Liver (tissue), 9 donors: ENCODE results near the gene FOXS1. TPM values are rescaled to one million over a fixed set of nuclear protein-coding genes. Genes with fewer than 3 reads are reported as not detected.
A peak's percentile ranks its signal among the peaks of the same experiment; 100 is the strongest.

Experiments
- DNase-seq: peaks from one replicate; pipeline ENCODE4 v3.0.0-alpha.2; 2017; ENCODE audit warnings: low spot score
- H3K27ac ChIP-seq, 2 donors: one replicate each; pipeline ENCODE4 v1.7.0; 2013; ENCODE audit warnings: inconsistent platforms in 2 of 2, low read length in 2 of 2, control low read depth in 1 of 2, low read depth in 1 of 2, mild to moderate bottlenecking in 1 of 2
- H3K27me3 ChIP-seq, 4 donors: one replicate each; pipeline versions ENCODE4 v1.6.1 to v1.7.0; 2013; ENCODE audit warnings: low read length in 3 of 4, inconsistent platforms in 1 of 4, mild to moderate bottlenecking in 1 of 4, moderate library complexity in 1 of 4; ENCODE audit not compliant: control insufficient read depth in 4 of 4, insufficient read depth in 4 of 4
- H3K36me3 ChIP-seq, 4 donors: one replicate each; pipeline versions ENCODE4 v1.6.1 to v1.7.0; 2013; ENCODE audit warnings: low read length in 3 of 4, mild to moderate bottlenecking in 3 of 4, low read depth in 1 of 4, moderate library complexity in 1 of 4; ENCODE audit not compliant: control insufficient read depth in 4 of 4, insufficient read depth in 3 of 4
- H3K4me1 ChIP-seq, 4 donors: one replicate each; pipeline versions ENCODE4 v1.6.1 to v1.7.0; 2013; ENCODE audit warnings: low read length in 3 of 4, mild to moderate bottlenecking in 3 of 4, moderate library complexity in 1 of 4; ENCODE audit not compliant: control insufficient read depth in 4 of 4, insufficient read depth in 4 of 4
- H3K4me3 ChIP-seq, 3 donors: one replicate each; pipeline versions ENCODE4 v1.6.1 to v1.7.0; 2013; ENCODE audit warnings: low read length in 3 of 3, control low read depth in 1 of 3, low read depth in 1 of 3, mild to moderate bottlenecking in 1 of 3
- H3K9ac ChIP-seq, 2 donors: one replicate each; pipeline ENCODE4 v1.7.0; 2013; ENCODE audit warnings: low read length in 2 of 2, mild to moderate bottlenecking in 2 of 2, moderate library complexity in 2 of 2, control low read depth in 1 of 2, low read depth in 1 of 2
- H3K9me3 ChIP-seq, 4 donors: one replicate each; pipeline versions ENCODE4 v1.6.1 to v1.7.0; 2013; ENCODE audit warnings: low read length in 3 of 4; ENCODE audit not compliant: control insufficient read depth in 4 of 4
- EGR1 ChIP-seq, 2 donors: IDR thresholded peaks; 2 replicates each; pipeline ENCODE4 v1.6.1; 2016 to 2018; ENCODE audit warnings: antibody characterized with exemption in 2 of 2, low read depth in 2 of 2
- FOXA1 ChIP-seq: IDR thresholded peaks from 2 replicates; pipeline ENCODE4 v1.6.1; 2016; ENCODE audit warnings: antibody characterized with exemption
- FOXA2 ChIP-seq: IDR thresholded peaks from 2 replicates; pipeline ENCODE4 v1.6.1; 2016; ENCODE audit warnings: antibody characterized with exemption
- RAD21 ChIP-seq, 2 donors: IDR thresholded peaks; 2 replicates each; pipeline ENCODE4 v1.6.1; 2016; ENCODE audit warnings: antibody characterized with exemption in 2 of 2, mild to moderate bottlenecking in 2 of 2
- SP1 ChIP-seq: IDR thresholded peaks from 2 replicates; pipeline ENCODE4 v1.6.1; 2018; ENCODE audit warnings: antibody characterized with exemption, mild to moderate bottlenecking
- TAF1 ChIP-seq: conservative IDR thresholded peaks from 2 replicates; pipeline ENCODE4 v1.6.1; 2016; ENCODE audit warnings: antibody characterized with exemption, mild to moderate bottlenecking
- WGBS: extraction: QIAGEN DNeasy Blood & Tissue Kit; methylation state at CpG from one replicate; pipeline ENCODE4 v1.1.7; 2013; 5-methylcytosine and 5-hydroxymethylcytosine counted together
- polyA plus RNA-seq, 2 donors: library from polyadenylated mRNA; stranded (reverse) in 1 of 2; unstranded in 1 of 2; fragments of 200-250 nt in 1 of 2; fragments of >200 nt in 1 of 2; fragmentation: Nextera tagmentation in 1 of 2; extraction: Ambion mirVana in 1 of 2; gene quantifications; one replicate each; pipeline versions ENCODE4 v1.2.1 to v1.2.3, GENCODE V29; 2013 to 2015
- total RNA-seq, 2 donors: library from RNA; depleted of rRNA; stranded (reverse); fragments of >200 nt; gene quantifications; one replicate each; pipeline ENCODE4 v1.2.3, GENCODE V29; 2014
- TF ChIP-seq, protein P1 (sequence below): IDR thresholded peaks from 2 replicates; pipeline ENCODE4 v1.6.1; 2016; ENCODE audit warnings: antibody characterized with exemption
- TF ChIP-seq, protein P2 (sequence below): fragments of 150-350 bp; IDR thresholded peaks from 2 replicates; pipeline ENCODE4 v1.5.1; 2017; ENCODE audit warnings: improper control_type of control experiment, low read depth, low read length; ENCODE audit not compliant: missing input control
- TF ChIP-seq, protein P3 (sequence below): IDR thresholded peaks from 2 replicates; pipeline ENCODE4 v1.6.1; 2016; ENCODE audit warnings: antibody characterized with exemption, mild to moderate bottlenecking
- donor health status: healthy.
- donor health status: healthy.
- donor health status: healthy.
- donor health status: healthy.
- donor health status: healthy.

FOXS1 gene
- total and polyA plus RNA-seq, 4 donors, result 0.21 to 0.51 (median 0.28) TPM

DNA sequence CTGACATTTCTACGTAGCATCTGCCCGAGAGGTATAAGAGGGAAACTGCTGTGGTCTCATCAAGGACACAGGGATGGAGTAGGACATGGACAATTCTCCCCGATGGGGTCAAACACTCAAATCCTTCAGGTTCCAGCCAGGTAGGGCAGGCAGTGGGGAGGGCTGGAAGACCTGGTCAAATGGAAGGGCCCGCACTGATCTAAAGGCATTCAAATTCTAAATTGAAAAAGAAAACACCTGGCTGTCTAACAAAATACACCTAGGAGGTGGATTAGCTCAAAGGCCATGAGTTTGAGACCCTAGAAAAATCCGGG, 16.7 kb upstream of the FOXS1 start:
- Histone ChIP-seq H3K36me3 (no peaks in the 10 kb centered on the region), H3K9me3 (no peaks in the 10 kb centered on the region), H3K27ac (no peak overlapping the region), H3K4me1 (peaks cover 2 to 16% (median 8%) of the 10 kb centered on the region in 4 donors), H3K27me3 (peaks cover 0 to 3% (median 0%) of the 10 kb centered on the region in 4 donors), H3K4me3 (no peak overlapping the region), H3K9ac (no peak overlapping the region)
- DNase-seq, result no peak
- TF ChIP-seq, protein P1, sequence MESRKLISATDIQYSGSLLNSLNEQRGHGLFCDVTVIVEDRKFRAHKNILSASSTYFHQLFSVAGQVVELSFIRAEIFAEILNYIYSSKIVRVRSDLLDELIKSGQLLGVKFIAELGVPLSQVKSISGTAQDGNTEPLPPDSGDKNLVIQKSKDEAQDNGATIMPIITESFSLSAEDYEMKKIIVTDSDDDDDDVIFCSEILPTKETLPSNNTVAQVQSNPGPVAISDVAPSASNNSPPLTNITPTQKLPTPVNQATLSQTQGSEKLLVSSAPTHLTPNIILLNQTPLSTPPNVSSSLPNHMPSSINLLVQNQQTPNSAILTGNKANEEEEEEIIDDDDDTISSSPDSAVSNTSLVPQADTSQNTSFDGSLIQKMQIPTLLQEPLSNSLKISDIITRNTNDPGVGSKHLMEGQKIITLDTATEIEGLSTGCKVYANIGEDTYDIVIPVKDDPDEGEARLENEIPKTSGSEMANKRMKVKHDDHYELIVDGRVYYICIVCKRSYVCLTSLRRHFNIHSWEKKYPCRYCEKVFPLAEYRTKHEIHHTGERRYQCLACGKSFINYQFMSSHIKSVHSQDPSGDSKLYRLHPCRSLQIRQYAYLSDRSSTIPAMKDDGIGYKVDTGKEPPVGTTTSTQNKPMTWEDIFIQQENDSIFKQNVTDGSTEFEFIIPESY, result no peak
- no peak for TF ChIP-seq TAF1
- 72% methylated on average over 5 of the region's 5 CpGs for WGBS

DNA sequence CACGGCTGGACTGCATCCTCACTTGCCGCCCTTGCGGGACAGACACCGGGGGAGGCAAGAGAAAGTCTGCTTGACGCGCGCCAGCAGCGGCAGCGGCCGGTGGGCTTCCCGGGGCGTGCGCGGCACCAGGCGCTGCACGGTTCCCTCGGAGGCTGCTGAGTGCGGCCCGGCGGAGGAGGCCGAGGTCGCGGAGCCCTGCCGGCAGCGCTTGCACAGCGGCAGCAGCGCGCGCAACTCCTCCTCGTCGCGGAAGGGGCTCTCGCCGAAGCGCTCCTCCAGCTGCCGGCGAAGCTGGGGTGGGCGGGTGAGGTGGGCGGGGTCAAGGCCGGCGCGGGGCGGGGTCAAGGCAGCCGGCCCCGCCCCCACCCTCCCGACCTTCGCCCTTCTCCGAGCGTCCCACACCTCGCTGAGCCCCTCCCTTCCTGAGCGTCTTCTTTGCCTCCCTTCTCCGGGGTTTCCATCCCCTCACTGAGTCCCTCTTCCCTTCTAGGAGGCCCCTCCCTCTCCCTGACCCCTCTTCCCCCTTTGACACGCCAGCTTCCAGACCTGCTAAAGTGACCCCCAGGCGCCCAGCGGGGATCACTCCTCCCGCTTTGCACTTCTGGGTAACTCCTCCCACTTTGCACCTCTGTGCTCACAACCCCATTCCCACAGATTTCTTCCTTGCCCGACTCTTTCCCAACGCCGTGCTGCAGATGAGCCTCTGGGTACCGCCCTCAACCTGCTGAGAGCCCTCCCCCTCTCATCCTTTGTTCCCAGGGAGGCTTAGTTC, 16.2 kb upstream of the FOXS1 start:
- WGBS, result 5% methylated on average over 60 of the region's 60 CpGs
- Histone ChIP-seq H3K27me3 (peaks cover 0 to 3% (median 0%) of the 10 kb centered on the region in 4 donors), H3K36me3 (no peaks in the 10 kb centered on the region), H3K9me3 (no peaks in the 10 kb centered on the region), H3K4me3 (peak overlapping the region in 2 of 3 donors; percentile 35 to 44), H3K4me1 (peaks cover 2 to 16% (median 8%) of the 10 kb centered on the region in 4 donors), H3K27ac (no peak overlapping the region), H3K9ac (no peak overlapping the region)
- peak; percentile 69 for DNase-seq
- no peak for TF ChIP-seq FOXA1

DNA sequence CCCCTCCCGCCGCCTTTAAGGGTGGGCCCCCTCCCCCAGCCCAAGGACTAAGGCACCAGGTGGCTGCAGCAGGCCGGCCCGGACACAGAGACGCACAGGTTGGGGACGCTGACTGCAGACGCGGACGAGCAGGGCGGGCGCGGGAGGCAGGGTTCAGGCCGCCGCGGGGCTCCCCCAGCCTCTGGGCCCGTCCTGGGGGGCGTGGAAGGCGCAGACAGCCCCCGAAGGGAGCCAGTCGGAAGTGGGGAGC, 15.7 kb upstream of the FOXS1 start:
- 1% methylated on average over 20 of the region's 20 CpGs for WGBS
- H3K27me3 ChIP-seq, result peaks cover 0 to 3% (median 0%) of the 10 kb centered on the region in 4 donors
- H3K36me3 ChIP-seq, result no peaks in the 10 kb centered on the region
- H3K9me3 ChIP-seq, result no peaks in the 10 kb centered on the region
- TF ChIP-seq FOXA1 (no peak), FOXA2 (no peak), TAF1 (no peak), EGR1 (IDR thresholded peaks at IDR 0.05; ENCODE audit: low read depth in 2 of 2) (no peak), SP1 (no peak), RAD21 (IDR thresholded peaks at IDR 0.05) (no peak)
- TF ChIP-seq, protein P2, sequence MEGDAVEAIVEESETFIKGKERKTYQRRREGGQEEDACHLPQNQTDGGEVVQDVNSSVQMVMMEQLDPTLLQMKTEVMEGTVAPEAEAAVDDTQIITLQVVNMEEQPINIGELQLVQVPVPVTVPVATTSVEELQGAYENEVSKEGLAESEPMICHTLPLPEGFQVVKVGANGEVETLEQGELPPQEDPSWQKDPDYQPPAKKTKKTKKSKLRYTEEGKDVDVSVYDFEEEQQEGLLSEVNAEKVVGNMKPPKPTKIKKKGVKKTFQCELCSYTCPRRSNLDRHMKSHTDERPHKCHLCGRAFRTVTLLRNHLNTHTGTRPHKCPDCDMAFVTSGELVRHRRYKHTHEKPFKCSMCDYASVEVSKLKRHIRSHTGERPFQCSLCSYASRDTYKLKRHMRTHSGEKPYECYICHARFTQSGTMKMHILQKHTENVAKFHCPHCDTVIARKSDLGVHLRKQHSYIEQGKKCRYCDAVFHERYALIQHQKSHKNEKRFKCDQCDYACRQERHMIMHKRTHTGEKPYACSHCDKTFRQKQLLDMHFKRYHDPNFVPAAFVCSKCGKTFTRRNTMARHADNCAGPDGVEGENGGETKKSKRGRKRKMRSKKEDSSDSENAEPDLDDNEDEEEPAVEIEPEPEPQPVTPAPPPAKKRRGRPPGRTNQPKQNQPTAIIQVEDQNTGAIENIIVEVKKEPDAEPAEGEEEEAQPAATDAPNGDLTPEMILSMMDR, result no peak
- TF ChIP-seq, protein P3, sequence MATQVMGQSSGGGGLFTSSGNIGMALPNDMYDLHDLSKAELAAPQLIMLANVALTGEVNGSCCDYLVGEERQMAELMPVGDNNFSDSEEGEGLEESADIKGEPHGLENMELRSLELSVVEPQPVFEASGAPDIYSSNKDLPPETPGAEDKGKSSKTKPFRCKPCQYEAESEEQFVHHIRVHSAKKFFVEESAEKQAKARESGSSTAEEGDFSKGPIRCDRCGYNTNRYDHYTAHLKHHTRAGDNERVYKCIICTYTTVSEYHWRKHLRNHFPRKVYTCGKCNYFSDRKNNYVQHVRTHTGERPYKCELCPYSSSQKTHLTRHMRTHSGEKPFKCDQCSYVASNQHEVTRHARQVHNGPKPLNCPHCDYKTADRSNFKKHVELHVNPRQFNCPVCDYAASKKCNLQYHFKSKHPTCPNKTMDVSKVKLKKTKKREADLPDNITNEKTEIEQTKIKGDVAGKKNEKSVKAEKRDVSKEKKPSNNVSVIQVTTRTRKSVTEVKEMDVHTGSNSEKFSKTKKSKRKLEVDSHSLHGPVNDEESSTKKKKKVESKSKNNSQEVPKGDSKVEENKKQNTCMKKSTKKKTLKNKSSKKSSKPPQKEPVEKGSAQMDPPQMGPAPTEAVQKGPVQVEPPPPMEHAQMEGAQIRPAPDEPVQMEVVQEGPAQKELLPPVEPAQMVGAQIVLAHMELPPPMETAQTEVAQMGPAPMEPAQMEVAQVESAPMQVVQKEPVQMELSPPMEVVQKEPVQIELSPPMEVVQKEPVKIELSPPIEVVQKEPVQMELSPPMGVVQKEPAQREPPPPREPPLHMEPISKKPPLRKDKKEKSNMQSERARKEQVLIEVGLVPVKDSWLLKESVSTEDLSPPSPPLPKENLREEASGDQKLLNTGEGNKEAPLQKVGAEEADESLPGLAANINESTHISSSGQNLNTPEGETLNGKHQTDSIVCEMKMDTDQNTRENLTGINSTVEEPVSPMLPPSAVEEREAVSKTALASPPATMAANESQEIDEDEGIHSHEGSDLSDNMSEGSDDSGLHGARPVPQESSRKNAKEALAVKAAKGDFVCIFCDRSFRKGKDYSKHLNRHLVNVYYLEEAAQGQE, result no peak
- TF ChIP-seq, protein P1, result no peak
- H3K4me3 ChIP-seq, result peak overlapping the region in 2 of 3 donors; percentile 35 to 44
- no peak overlapping the region for H3K27ac ChIP-seq
- H3K9ac ChIP-seq, result no peak overlapping the region
- H3K4me1 ChIP-seq, result peaks cover 2 to 16% (median 8%) of the 10 kb centered on the region in 4 donors
- no peak for DNase-seq
